Measurements from ENCODE around the gene CEBPZOS. TPM values are rescaled to one million over a fixed set of nuclear protein-coding genes. Genes with fewer than 3 reads are reported as not detected.
A peak's percentile ranks its signal among the peaks of the same experiment; 100 is the strongest.

CEBPZOS gene
- total RNA-seq, 1 experiment from 2014 or later, result 46.8 TPM

DNA sequence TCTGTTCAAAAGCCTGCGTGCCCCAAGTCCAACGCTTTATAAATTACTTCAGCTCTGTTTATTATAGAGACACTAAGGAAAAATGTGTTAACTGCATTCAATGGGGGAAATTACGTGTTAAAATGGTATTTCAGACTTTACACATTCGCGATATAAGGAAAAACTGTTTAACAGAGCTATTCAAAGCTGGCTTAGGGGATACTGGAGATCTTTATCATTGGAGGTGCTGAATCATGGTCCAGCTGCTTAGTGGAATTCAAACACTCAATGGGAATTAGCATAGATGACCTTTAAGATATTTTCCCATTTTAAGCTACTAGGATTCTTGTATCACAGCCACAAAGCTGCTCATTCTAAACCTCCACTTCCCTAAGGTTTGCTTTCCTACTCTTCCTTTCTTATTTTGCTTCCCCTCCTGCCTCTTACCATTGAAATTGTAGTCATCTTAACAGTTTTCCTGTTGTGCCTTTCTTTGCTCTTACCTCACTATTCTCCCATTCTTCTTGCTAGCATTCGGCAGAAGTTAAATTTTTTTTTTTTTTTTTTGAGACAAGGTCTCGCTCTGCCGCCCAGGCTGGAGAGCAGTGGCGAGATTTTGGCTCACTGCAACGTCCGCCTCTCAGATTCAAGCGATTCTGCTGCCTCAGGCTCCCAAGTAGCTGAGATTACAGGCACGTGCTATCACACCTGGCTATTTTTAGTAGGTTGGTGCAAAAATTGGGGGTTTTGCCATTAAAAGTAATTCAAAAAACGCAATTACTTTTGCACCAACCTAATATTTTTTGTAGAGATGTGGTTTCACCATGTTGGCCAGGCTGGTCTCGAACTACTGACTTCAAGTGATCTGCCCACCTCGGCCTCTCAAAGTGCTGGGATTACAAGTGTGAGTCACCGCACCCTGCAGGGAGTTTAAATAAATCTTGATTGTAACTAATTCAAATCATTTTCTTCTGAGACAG is 14.3 kb upstream of the CEBPZOS start:
- ChIA-PET POLR2A (no interaction called here), CTCF (no interaction called here), RAD21 (ENCODE audit: low non-redundant PET in 1 of 2, low total read pairs in 2 of 2, uncharacterized antibody in 2 of 2, unreplicated experiment in 2 of 2) (no interaction called here)
- DNase-seq (ENCODE audit: low read depth, low spot score) (no peak), ATAC-seq (no peak)
- TF ChIP-seq EZH2 (IDR thresholded peaks at IDR 0.05), result no peak
- no peak for TF ChIP-seq SIN3A (IDR thresholded peaks at IDR 0.05; ENCODE audit: low read depth)
- TF ChIP-seq CBX3 (IDR thresholded peaks at IDR 0.05; ENCODE audit: low read depth), result no peak
- no peak for TF ChIP-seq ZNF274 (IDR thresholded peaks at IDR 0.05; ENCODE audit: low read depth, low read length)
- no peak for TF ChIP-seq EZH2phosphoT487 (IDR thresholded peaks at IDR 0.05; ENCODE audit: borderline replicate concordance)
- no peak for TF ChIP-seq RAD21 (IDR thresholded peaks at IDR 0.05; ENCODE audit: low read depth)
- TF ChIP-seq, protein P1, sequence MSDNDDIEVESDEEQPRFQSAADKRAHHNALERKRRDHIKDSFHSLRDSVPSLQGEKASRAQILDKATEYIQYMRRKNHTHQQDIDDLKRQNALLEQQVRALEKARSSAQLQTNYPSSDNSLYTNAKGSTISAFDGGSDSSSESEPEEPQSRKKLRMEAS (IDR thresholded peaks at IDR 0.05), result no peak
- no peak overlapping the region for H2AFZ ChIP-seq (ENCODE audit: low read depth, low read length, poor library complexity, severe bottlenecking)
- H3K9ac ChIP-seq (ENCODE audit: low read length), result no peak overlapping the region
- H3K79me2 ChIP-seq (ENCODE audit: insufficient read depth, low read length), result no peaks in the 10 kb centered on the region
- no peaks in the 10 kb centered on the region for H3K9me3 ChIP-seq (ENCODE audit: control insufficient read depth in 1 of 2, insufficient read depth in 1 of 2, low read depth in 1 of 2, low read length in 2 of 2)
- H3K4me1 ChIP-seq (ENCODE audit: control insufficient read depth in 1 of 2, insufficient read depth in 2 of 2, low read length in 2 of 2), result no peaks in the 10 kb centered on the region
- H3K9me2 ChIP-seq (ENCODE audit: insufficient read depth), result no peaks in the 10 kb centered on the region
- intact Hi-C loops (cut with micrococcal nuclease), result no loop called here
- no peaks in the 10 kb centered on the region for H3K27me3 ChIP-seq (ENCODE audit: insufficient read depth, low read length)
- H3K4me2 ChIP-seq (ENCODE audit: low read length), result no peak overlapping the region
- no peaks in the 10 kb centered on the region for H3K36me3 ChIP-seq (ENCODE audit: control insufficient read depth in 1 of 2, insufficient read depth in 2 of 2, low read length in 2 of 2)
- no peaks in the 10 kb centered on the region for H4K20me1 ChIP-seq (ENCODE audit: insufficient read depth)
- H3K4me3 ChIP-seq (replicated peaks in 1 of 2; ENCODE audit: low read depth in 1 of 2, low read length in 2 of 2), result no peak overlapping the region
- no peak overlapping the region for H3K27ac ChIP-seq (ENCODE audit: low read depth, low read length)
- BruUV-seq (replicated peaks), result no TSS peak

DNA sequence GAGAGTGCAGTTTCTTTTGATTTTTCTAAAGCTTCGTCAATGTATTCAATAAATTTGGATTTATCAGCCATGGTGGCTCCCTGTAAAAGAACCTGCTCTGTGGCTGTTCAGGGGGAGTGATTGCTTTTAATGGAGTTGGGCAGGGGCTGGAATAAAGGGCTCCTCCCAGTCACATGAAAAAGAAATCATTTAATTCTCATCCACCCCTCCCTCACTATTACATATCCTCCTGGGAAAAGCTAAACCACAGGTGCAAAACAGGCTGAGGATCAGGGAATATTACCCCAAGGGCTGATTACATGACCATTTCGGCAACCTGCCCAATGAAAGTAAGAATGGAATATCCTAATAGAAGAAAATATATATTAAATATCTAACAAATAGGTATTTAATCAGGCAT is 7.7 kb upstream of the CEBPZOS start, which contains the start of gene SULT6B1:
Gene SULT6B1 (minus strand): TSS at position 101 of the 400 bp plus-strand sequence. CDS start 30 bp downstream, at position 71.
- BruUV-seq (replicated peaks), result no TSS peak
- H3K27ac ChIP-seq (ENCODE audit: low read depth, low read length), result peak within 1 kb of the TSS; percentile 51
- no peaks in the 10 kb centered on the region for H4K20me1 ChIP-seq (ENCODE audit: insufficient read depth)
- H3K27me3 ChIP-seq (ENCODE audit: insufficient read depth, low read length), result no peaks in the 10 kb centered on the region
- peak within 1 kb of the TSS; percentile 71 for H3K4me2 ChIP-seq (ENCODE audit: low read length)
- H3K36me3 ChIP-seq (ENCODE audit: control insufficient read depth in 1 of 2, insufficient read depth in 2 of 2, low read length in 2 of 2), result no peaks in the 10 kb centered on the region
- ChIA-PET CTCF (interaction anchor here (1.1 to 2.6 kb wide), 2 partner anchors 8 to 27 kb away, joined by 3 to 7 read pairs; no protein-coding TSS in a partner anchor), POLR2A (no interaction called here), RAD21 (ENCODE audit: low non-redundant PET in 1 of 2, low total read pairs in 2 of 2, uncharacterized antibody in 2 of 2, unreplicated experiment in 2 of 2) (no interaction called here)
- DNase-seq (ENCODE audit: low read depth, low spot score), result no peak
- intact Hi-C loops (cut with micrococcal nuclease), result no loop called here
- no peak for ATAC-seq
- H3K4me3 ChIP-seq (replicated peaks in 1 of 2; ENCODE audit: low read depth in 1 of 2, low read length in 2 of 2), result peak within 1 kb of the TSS in 1 of 2 experiments; percentile 30; a peak in 2 of 4 replicates
- H3K9ac ChIP-seq (ENCODE audit: low read length), result peak within 1 kb of the TSS; percentile 38
- peak within 1 kb of the TSS; percentile 81 for H2AFZ ChIP-seq (ENCODE audit: low read depth, low read length, poor library complexity, severe bottlenecking)
- no peaks in the 10 kb centered on the region for H3K9me2 ChIP-seq (ENCODE audit: insufficient read depth)
- peaks cover 11 to 19% of the 10 kb centered on the region in 2 experiments for H3K4me1 ChIP-seq (ENCODE audit: control insufficient read depth in 1 of 2, insufficient read depth in 2 of 2, low read length in 2 of 2)
- no peaks in the 10 kb centered on the region for H3K9me3 ChIP-seq (ENCODE audit: control insufficient read depth in 1 of 2, insufficient read depth in 1 of 2, low read depth in 1 of 2, low read length in 2 of 2)
- H3K79me2 ChIP-seq (ENCODE audit: insufficient read depth, low read length), result no peaks in the 10 kb centered on the region
- TF ChIP-seq JUND (IDR thresholded peaks at IDR 0.05) (no peak), EZH2 (IDR thresholded peaks at IDR 0.05) (no peak), SIN3A (IDR thresholded peaks at IDR 0.05; ENCODE audit: low read depth) (no peak), CBX3 (IDR thresholded peaks at IDR 0.05; ENCODE audit: low read depth) (no peak), EZH2phosphoT487 (IDR thresholded peaks at IDR 0.05; ENCODE audit: borderline replicate concordance) (no peak), POLR2AphosphoS5 (IDR thresholded peaks at IDR 0.05; ENCODE audit: low read depth, low read length) (no peak), SP1 (IDR thresholded peaks at IDR 0.05; ENCODE audit: low read depth) (no peak), SRF (IDR thresholded peaks at IDR 0.05; ENCODE audit: low read depth) (no peak), ELF1 (IDR thresholded peaks at IDR 0.05; ENCODE audit: borderline replicate concordance, low read depth) (no peak)
- TF ChIP-seq, protein P2, sequence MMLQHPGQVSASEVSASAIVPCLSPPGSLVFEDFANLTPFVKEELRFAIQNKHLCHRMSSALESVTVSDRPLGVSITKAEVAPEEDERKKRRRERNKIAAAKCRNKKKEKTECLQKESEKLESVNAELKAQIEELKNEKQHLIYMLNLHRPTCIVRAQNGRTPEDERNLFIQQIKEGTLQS (IDR thresholded peaks at IDR 0.05), result no peak
- TF ChIP-seq, protein P3, sequence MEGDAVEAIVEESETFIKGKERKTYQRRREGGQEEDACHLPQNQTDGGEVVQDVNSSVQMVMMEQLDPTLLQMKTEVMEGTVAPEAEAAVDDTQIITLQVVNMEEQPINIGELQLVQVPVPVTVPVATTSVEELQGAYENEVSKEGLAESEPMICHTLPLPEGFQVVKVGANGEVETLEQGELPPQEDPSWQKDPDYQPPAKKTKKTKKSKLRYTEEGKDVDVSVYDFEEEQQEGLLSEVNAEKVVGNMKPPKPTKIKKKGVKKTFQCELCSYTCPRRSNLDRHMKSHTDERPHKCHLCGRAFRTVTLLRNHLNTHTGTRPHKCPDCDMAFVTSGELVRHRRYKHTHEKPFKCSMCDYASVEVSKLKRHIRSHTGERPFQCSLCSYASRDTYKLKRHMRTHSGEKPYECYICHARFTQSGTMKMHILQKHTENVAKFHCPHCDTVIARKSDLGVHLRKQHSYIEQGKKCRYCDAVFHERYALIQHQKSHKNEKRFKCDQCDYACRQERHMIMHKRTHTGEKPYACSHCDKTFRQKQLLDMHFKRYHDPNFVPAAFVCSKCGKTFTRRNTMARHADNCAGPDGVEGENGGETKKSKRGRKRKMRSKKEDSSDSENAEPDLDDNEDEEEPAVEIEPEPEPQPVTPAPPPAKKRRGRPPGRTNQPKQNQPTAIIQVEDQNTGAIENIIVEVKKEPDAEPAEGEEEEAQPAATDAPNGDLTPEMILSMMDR (IDR thresholded peaks at IDR 0.05 in 2 of 3, conservative IDR thresholded peaks at IDR 0.05 in 1 of 3; ENCODE audit: borderline replicate concordance in 1 of 3, insufficient read depth in 1 of 3, low read depth in 2 of 3, low read length in 2 of 3), result no peak
- TF ChIP-seq, protein P4, sequence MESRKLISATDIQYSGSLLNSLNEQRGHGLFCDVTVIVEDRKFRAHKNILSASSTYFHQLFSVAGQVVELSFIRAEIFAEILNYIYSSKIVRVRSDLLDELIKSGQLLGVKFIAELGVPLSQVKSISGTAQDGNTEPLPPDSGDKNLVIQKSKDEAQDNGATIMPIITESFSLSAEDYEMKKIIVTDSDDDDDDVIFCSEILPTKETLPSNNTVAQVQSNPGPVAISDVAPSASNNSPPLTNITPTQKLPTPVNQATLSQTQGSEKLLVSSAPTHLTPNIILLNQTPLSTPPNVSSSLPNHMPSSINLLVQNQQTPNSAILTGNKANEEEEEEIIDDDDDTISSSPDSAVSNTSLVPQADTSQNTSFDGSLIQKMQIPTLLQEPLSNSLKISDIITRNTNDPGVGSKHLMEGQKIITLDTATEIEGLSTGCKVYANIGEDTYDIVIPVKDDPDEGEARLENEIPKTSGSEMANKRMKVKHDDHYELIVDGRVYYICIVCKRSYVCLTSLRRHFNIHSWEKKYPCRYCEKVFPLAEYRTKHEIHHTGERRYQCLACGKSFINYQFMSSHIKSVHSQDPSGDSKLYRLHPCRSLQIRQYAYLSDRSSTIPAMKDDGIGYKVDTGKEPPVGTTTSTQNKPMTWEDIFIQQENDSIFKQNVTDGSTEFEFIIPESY (IDR thresholded peaks at IDR 0.05; ENCODE audit: extremely low read depth, insufficient replicate concordance, low read length), result no peak
